GM12892 (cell line): ENCODE data around the gene TNRC18.

ENCODE experiments used
- DNase-seq: peaks from one replicate; pipeline ENCODE4 v3.0.0; 2011; ENCODE audit not compliant: insufficient read length
- FAIRE-seq: peaks from 2 replicates; lab custom pipeline; 2011; peaks lifted over from hg19 to GRCh38; lab: Jason Lieb, UNC
- POLR2A ChIP-seq: IDR thresholded peaks from 2 replicates; pipeline ENCODE4 v1.6.1; 2011; ENCODE audit warnings: low read depth, low read length, control low read depth
- POLR2AphosphoS5 ChIP-seq: IDR thresholded peaks from 2 replicates; pipeline ENCODE4 v1.6.1; 2011; ENCODE audit warnings: low read depth, low read length, control low read depth
- TAF1 ChIP-seq: IDR thresholded peaks from 2 replicates; pipeline ENCODE4 v1.6.1; 2011; ENCODE audit warnings: low read depth, mild to moderate bottlenecking, control low read depth, low read length, borderline replicate concordance

The TNRC18 gene

DNA sequence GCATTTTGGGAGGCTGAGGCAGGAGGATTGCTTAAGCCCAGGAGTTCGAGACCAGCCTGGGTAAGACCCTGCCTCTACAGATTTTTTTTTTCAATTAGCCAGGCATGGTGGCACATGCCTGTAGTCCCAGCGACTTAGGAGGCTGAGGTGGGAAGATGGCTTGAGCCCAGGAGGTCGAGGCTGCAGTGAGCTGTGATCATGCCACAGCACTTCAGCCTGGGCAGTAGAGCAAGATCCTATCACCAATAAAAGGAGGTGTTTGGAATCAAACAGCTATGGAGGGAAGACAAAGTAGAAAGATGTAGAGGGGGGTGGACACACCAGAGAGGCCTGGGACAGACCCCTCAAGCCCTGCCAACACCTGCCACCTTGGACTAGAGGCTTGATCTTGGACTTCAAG is 9.1 kb upstream of the TNRC18 start:
- TF ChIP-seq POLR2AphosphoS5 = no peak
- TF ChIP-seq POLR2A = no peak
- TF ChIP-seq TAF1 = no peak
- FAIRE-seq (no peak), DNase-seq (no peak)

DNA sequence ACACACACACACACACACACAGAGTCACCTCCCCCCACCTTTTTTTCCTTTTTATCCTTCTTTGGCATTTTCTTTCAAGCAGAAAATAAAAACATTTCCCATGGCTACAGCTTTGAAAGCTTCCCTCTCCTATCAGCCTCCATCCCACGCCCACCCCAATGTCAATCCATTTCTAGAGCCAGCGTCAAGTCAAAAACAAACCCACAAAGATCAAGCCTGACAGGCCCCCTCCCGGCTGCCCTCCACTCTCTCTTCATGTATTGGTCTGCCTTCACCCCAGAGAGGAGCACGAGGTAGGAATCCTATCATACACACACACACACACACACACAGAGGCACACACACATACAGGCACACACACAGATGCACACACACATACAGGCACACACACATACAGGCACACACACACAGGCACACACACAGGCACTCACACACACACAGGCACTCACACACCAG is 8.0 kb upstream of the TNRC18 start:
- DNase-seq (no peak), FAIRE-seq (no peak)
- TF ChIP-seq POLR2AphosphoS5 = no peak
- TF ChIP-seq POLR2A = no peak
- no peak for TF ChIP-seq TAF1

DNA sequence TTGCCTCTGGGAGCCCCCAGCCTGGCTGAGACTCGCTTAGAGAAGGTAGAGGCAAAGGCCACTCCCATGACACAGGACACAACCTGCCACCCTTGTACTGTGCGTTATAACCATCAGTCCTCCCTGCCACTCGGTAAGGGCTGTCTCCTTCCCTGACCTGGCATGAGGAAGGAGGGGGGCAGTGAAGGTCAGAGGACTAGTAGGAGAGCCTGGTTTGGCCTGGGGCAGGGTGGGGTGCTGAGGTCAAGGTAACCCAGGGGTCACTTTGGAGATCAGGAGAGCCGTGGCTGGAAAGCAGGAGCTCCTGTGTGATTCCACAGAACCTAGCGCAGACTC is 6.9 kb upstream of the TNRC18 start:
- FAIRE-seq (no peak), DNase-seq (no peak)
- TF ChIP-seq POLR2AphosphoS5 = no peak
- no peak for TF ChIP-seq POLR2A
- TF ChIP-seq TAF1 = no peak

DNA sequence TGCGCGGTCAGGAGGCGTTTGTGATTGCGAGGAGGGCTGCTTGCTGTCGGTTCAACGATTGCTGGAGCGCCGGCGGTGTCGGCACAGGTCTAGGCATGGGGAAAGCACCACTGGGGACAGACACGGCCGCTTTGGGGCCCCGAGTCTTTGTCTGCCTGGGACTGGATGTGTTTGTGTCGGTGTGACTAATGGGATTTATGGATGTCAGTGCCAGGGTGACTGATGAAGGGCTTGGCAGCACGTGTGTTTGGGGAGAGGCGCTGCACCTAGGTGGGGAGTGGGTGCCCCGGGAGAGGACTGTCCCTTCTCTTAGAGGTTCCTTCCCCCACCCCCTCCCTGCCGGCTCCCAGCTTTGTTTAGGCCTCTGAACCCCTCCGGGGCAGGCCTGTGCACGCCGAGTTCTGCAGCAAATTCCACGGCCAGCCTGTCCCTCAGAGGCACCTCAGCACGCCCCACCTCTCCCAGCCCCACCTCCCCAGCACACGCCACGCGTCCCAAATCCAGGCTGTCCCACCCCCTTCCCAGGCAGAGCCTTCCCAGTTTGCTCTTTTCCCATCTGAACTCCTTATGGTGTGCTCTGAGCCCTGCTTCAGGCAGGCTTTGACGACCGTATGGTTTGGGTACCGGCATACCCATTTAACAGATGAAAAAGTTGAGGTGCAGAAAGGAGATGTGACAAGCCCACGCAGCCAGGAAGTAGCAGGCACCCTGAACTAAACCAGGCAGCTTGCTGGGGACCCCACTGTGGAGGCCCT is 6.4 kb upstream of the TNRC18 start:
- DNase-seq = no peak
- no peak for FAIRE-seq
- TF ChIP-seq POLR2AphosphoS5 (no peak), POLR2A (no peak), TAF1 (no peak)

DNA sequence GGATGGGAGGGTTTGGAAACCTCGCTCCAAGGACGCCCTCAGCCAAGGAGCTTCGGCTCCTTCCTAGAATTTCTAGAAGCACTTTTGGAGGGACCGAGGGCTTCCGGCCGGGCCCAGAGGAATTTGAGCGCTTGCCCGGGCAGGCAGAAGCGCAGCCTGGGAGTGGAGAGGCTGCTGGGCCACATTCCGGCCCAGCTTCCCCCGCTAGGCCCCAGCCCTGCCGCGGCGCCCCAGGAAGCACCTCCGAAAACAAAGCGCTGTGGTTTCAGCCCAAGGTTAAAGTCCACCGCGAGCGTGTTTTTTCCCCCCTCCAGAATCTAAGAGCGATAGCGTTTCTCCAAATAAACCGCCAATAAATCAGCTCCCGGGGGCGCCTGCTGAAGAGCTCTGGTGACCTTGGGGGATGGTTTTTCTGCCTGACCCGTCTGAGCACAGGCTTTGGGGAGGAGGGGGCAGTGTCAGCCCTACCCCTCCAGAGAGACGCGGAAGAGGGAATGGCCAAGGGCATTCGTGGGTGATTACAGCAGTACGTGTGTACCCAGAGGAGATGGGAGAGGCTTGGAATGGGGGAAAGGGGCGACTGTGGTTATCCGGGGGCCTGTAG is 5.7 kb upstream of the TNRC18 start:
- FAIRE-seq = no peak
- TF ChIP-seq POLR2A = no peak
- no peak for TF ChIP-seq POLR2AphosphoS5
- TF ChIP-seq TAF1 = no peak
- DNase-seq = peak; percentile 16

DNA sequence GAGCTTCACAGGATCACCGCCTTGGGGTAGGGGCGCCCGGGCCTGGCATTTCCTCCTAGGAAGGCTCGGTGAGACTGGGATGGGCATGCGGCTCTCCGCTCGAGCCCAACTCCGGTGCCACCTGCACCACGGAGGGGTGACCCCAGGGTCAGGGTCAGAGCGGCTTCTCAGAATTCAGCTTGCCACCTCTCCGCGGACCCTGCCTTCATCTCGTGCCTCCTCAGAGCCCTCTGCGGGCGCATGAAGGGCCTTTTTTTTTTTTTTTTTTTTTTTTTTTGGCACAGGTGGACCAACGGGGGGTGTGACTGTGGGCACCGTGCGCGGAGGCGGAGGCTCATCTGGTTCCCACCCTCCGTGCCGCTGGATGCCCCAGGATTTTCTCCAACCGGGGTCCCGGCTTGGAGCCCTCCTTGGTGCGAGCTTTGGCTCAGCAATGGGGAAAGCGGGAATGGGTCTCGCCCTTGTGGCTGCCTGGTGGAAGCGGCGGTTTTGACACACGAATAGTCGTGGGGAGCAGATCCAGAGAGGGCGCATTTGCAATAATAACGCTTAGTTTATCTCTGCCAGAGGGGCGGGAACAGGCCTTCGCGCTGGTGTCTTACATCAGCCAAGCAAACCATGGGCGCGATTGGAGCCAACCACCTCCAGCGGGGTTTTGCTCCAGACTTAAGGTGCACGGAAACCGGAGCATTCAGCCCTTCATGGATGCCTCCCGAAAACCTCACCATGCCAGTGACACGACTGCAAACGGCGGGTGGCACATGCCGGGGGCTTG is 5.0 kb upstream of the TNRC18 start:
- DNase-seq = no peak

DNA sequence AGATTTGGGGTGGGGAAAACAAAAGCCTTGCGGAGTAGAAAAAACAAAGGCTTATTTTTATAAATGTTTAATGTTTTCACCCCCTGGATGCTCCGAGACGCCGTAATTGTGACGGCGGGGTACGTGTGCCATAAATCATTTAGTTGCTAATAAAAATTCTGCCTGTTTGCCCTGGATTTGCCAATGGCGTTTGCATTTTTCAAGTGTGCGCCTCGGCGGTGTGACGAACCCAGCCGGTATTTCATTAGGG is 2.5 kb upstream of the TNRC18 start:
- FAIRE-seq (no peak), DNase-seq (no peak)
- TF ChIP-seq POLR2A = no peak
- no peak for TF ChIP-seq TAF1
- no peak for TF ChIP-seq POLR2AphosphoS5

More for the DNA sequence above, 5.0 kb upstream of the TNRC18 start:
- FAIRE-seq = no peak
- TF ChIP-seq POLR2A (no peak), TAF1 (no peak), POLR2AphosphoS5 (no peak)

DNA sequence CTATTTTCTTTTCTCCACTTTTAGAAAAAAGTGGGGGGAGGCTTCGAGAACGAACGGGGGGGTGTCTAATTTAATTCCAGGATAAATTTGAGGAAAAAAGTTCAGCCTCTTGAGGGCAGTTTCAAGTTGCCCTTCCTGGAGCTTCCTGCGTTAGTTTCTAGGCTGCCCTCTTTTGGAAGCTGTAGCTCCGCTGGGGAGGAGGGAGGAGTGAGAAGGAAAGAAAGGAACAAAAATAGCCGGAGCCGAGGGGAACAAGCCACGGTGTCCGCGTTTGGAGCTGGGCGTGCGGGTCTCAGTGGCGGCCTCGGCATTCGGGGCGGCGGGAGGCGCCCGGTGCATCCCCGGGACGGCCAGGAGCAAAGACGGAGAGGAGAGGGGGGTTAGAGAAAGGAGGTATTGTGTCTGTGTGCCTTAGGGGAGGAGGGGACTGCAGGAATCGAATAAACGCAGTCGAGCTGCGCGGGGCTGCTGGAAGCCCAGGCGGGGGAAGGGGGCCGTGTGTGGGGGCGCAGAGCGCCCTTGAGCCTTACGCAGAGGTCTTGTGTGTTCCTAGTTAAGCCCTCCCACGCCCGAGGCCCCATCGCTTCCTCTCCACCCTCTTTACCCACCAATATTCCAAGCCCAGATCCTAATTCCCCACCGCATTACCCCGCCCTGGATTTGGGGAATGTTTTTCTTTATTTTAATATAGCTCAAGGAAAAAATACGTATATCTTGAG is 2.0 kb upstream of the TNRC18 start:
- FAIRE-seq (no peak), DNase-seq (no peak)
- TF ChIP-seq POLR2AphosphoS5 (no peak), POLR2A (no peak), TAF1 (no peak)

DNA sequence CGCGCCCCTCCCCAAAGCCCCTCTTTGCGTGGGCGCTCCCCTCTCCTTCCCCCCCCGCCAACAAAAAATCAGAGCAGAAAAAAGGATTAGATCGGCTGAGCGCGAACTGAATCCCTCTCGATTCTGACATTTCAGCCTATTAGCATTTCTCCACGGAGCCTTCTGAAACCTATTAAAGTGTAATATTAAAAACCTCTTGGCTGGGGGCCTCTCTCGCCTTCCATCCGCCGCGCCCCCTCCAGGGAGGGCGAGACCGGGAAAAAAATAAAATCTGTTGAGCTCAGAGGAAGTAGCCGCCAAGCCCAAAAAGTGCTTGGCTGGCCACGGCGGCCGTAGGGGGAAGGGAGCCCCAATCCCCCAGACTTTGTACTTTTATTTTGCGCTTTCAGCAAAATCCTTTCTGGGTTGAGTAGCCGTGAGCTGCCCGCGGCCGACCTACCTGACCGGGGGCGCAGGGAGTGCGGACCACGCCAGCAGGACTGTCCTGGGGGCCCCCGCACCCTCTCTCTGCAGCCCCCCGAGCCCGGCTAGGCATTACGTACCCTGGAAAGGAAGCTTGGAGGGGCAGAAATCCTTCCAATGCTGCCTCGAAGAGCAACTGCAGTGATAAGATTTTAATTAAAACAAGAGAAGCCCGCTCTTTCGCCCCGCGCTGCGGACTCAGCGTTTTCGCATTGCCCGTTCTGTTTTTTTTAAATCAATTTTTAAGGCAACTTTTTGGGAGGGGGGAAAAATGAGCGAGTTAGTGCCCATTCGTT is 1.3 kb upstream of the TNRC18 start:
- TF ChIP-seq POLR2AphosphoS5 (no peak), POLR2A (no peak), TAF1 (no peak)
- FAIRE-seq (no peak), DNase-seq (no peak)

DNA sequence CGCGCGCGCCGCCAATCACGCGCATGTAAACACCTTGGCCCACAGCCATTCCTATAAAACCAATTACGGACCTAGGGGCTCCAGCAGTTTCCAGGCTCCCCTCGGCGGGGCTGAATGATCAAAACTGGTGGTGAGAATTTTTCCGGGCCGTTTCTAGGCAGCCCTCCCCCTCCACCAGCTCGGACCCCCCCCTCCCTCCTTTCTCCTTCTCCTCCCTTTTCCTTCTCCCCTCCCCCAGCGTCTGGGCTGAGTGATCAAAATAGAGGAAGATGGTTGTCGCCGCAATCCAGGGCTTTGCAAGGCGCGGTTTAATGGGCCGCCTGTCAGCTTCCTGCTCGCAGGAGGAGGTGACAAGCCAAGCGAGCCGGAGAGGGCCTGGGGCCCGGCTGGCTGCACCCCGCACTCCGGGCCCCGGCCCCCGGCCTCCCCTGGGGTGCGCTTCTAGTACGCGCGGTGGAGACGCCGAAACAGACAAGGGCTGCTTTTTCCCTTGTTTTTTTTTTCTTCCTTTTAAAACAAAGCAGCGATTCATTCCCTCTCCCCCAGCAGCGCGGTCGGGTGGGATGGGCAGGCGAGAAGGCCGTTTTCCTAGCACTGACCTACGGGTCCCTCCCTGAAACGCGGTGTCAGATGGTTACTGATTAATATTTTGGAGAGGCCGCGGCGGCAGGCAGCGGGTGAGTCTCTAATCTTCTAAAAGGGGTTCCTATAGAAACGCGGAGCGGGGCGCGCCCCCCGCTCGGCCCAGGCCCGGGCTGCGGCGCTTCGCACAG is 528 bp upstream of the TNRC18 start:
- DNase-seq = no peak
- no peak for FAIRE-seq
- TF ChIP-seq POLR2A = no peak
- no peak for TF ChIP-seq TAF1
- TF ChIP-seq POLR2AphosphoS5 = no peak
